GM21576 (cell line): ENCODE measurements around the gene LRRC72.
A peak's percentile ranks its signal among the peaks of the same experiment; 100 is the strongest.
"Not testable (repeated sequence)": the region's sequence is repeated elsewhere in the genome, so short reads cannot be mapped to it uniquely, and the experiment has no call there.

Experiments
- ATAC-seq: cut with Tn5 transposase; IDR thresholded peaks from one replicate; pipeline ENCODE4 v1.9.1; 2021; ENCODE audit warnings: mild to moderate bottlenecking, moderate library complexity; ENCODE audit not compliant: unreplicated experiment

LRRC72 gene

DNA sequence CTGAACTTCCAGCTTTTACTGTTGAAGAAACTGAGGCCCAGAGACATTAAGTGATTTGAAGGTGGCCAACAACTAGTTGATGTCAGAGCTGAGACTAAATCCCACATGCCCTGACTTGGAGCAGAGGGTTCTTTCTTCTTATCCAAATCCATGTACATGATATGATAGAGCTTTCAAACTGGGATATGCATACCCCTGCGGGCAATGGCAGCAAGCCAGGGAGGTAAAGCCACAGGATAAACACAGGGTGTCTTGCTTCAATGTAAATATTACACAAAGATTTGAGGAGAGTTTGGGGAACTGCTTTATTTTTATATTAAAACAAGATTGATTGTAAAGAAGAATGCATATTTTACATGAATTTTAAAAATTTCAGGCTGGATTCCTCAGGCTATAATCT, 2.3 kb upstream of the LRRC72 start:
- ATAC-seq, result no peak

DNA sequence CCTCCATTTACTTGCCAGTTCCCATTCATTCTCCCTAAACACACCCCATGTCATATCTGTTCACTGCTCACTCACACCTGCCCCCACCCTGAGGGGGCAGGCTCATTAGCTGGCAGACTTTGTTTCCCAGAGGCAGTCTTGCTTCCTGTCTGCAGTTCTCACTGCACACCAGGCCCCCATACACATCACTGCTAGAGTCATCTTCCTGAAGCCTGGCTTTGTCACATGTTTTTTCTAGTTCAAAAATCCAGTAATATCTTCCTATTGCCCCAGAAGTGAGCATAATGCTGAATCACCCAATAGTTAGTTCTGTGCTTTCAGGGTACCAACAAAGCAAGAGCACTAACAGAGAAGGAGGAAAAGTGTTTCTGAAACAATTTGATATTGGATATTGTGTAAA, 1.9 kb downstream of the LRRC72 start:
- ATAC-seq, result no peak

DNA sequence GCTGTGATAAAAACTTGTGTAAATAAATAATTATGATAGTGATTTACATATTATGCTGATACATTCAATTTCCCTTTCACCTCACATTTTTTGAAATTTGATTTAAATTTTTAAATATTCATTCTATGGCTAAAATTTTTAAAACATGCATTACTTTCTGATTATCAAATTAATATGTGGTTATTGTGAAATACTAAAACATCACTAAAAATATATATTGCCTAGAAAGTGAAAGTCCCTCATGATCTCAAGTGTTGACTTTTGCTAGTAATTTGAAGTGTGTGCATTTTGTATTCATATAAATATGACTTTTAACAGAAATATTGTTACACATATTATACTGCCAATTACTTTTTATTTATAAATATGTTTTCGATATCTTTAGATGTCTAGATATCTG, 3.1 kb downstream of the LRRC72 start:
- no peak for ATAC-seq

DNA sequence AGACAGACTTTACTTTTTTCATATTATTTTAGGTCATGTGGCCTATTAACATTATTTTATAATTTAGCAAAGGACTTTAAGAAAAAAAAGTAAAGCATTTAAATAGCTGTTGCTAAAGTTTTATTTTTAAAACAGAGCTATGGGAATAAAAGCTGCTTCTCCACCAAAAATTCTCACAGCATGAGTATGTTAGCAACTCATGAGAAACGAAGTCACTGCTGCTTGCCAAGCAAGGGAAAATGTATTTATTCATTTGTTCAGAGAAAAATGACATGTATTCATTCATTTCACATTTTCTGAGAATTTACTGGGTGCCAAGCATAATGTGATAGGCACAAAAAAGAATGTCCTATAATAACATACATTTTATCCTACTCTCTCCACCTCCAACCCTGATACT, 5.1 kb downstream of the LRRC72 start:
- ATAC-seq, result no peak

DNA sequence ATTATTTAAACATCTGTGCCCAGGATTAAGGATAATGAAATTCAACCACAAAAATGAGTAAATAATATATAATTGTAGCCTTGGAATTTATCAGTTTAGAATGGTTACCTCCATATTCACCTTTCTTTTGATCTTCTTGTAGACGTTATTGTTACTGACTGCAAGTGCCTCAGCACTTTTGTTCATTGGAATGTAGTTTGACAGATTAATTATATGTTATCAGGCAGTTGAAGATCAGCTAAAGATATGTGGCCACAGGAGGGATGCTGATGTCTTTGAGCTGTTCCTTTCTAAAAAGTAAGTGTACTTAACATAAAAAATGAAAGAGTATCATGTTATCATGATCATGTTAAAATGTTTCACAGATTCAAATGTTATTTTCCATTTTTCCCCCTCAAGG, 5.6 kb downstream of the LRRC72 start:
- ATAC-seq, result no peak

DNA sequence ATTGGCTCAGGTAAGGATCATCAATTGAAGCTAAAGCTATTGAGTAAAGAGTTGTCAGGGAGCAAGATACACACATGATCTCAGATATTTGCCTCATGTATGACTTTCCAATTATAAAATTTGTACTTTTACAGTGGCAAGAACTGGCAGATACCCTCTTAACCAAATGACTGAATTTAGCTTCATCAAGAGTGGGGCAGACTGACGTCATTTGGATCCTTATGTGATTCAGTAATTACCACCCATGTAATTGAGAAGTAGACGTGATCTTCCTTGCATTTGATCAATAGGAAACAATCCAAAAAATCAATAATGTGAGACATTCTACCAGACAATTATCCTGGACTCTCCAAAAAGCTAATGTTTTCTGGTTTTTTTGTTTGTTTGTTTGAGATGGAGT, 8.9 kb downstream of the LRRC72 start:
- no peak for ATAC-seq

DNA sequence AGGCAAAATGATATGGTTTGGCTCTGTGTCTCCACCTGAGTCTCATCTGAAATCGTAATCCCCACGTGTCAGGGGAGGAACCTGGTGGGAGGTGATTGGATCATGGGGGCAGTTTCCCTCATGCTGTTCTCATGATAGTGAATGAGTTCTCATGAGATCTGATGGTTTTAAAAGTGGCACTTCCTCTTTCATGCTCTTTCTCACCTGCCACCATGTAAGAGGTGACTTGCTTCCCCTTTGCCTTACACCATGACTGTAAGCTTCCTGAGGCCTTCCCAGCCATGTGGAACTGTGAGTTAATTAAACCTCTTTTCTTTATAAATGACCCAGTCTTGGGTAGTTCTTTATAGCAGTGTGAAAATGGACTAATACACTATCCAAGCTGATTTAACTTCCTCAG, 13.9 kb downstream of the LRRC72 start:
- ATAC-seq, result not testable (repeated sequence)

DNA sequence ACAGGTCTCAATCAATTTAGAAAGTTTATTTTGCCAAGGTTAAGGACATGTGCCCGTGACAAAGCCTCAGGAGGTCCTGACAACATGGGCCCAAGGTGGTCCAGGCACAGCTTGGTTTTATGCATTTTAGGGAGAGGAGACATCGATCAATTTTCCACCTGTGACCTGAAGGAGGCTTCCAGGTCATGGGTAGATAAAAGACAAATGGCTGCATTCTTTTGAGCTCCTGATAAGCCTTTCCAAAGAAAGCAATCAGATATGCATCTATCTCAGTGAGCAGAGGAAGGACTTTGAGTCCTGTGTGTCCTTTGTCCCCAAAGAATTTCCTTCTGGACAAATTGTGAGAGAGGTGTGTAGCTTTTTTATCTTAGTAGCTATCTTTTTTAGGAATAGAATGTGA, 15.8 kb downstream of the LRRC72 start:
- no peak for ATAC-seq

DNA sequence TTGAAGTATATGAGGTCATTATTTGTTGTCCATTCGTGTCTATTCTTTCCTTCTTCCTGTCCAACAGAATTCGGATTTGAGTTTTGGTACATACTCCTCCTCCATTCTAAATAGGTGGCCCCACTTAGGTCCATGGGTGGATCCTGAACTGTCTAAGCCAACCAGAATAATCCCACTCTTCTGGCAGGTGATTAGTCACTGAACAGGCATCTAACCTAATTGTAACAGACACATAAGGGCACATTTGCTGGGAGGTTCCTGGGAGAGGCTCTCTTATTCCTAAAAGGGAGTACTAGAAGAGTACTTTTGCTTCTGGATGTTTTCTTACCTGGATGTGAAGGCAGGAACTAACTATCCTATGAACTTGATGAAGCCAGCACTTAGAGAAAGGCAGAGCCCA, 16.8 kb downstream of the LRRC72 start:
- ATAC-seq, result no peak

DNA sequence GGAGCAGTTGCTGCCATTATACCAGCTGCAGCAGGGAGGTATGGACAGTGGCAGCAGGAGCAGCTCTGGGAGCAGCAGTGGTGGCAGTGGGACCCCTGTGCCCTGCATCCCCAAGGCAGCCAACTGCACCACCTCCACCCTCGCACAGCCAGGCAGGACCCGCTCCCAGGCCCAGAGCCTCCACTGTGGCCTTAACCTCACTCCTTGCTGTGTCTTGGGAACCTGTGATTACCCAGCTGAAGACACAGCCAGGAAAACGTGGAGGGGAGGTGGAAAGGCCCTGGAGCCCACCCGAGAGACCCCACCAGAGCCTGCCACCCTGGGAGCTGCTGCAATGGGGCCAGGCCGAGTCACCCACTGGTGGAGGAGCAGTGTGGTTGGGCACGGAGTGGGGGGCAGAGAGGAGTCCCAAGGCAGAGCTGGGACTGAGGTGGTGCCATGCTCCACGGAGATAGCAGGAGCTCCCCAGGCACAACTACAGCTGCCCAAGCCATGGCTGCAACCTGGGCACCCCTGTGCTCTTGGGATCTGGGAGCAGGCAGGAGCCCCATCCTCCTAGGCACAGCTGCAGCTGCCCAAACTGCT, 20.4 kb downstream of the LRRC72 start:
- no peak for ATAC-seq

DNA sequence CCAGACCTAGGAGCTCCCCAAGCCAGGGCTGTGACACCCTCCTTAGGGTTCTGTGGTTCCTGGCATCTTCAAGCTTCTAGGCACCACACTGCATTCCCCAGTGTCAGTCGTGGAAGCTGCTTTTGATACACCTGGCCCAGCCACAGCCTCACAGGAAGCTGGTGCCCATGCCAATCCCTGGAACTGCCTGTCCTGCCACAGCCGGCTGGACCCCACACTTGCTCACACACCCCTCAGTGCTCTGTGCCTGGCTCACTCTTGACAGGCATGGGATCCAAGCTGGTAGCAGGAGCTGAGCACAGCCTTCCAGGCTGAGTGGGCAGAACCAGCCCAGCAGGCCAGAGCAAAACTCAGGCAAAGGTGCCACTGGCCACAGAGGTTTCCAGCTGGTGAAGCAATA, 21.8 kb downstream of the LRRC72 start:
- no peak for ATAC-seq

DNA sequence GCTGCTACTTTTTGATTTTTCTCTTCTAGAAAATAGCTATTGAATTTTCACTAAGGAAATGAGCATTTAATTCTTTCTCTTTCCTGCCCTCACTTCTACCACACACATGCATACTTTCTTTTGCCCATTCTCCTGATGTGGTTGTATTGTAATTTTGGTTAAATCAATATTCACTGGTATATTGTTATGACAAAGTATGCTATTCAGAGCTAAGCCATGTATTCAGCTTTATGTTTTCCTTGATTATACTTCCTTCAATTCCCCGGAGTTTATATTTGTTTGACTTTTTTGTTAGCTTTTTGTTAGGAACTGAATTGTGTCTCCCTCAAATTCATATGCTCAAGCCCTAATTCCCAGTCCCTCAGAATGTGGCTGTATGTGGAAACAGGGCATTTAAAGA, 24.0 kb downstream of the LRRC72 start:
- no peak for ATAC-seq

DNA sequence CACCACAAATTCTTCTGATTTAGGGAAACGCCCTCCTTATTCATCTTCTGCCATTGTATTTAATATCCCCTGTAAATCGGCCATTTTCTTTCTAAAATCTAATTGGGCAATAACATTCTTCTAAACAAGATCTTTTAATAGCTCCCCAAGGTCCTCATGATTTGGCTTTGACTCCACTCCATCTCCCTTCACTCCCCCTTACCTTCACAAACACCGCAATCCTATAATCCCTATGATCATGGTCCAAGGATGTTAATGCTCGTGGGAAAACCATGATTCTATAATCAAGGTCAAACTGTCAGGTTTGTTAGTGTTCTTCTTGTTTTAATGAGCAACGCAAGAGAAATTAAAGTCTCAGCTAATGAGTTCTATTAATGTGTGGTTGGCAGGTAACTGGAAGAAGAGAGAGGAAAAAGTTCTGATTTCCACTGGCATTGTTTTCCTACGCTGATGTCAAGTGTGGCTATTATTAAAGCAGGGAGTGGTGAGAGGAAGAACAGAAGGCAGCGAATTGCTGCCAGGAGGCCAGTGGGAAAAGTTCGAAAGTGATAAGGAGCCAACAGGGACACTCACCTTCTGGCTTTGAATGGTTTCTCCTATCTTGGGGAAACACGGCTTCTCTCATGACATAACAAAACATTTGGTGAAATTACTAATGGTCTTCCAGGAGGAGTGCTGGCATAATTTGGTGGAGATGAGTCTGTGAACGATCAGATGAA, 28.1 kb downstream of the LRRC72 start:
- ATAC-seq, result no peak

DNA sequence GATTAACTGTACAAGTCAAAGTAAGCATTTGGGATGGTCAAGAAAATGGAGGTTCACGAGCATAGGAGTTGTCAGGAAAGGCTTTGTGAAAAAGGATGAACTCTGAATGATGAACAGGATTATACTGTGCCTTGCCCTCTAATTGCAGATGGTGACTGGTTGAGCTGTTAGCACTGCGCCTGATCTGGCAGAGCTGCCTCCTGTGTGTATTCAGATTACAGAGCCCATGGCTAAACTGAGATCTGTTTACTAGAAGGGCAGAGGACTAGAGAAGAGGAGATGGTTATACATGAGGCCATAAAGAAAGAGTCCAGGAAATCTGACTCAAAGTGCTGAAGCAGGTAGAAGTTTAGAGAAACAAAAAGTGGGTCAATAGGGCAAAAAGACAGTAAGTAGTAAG, 29.7 kb downstream of the LRRC72 start:
- ATAC-seq, result no peak

DNA sequence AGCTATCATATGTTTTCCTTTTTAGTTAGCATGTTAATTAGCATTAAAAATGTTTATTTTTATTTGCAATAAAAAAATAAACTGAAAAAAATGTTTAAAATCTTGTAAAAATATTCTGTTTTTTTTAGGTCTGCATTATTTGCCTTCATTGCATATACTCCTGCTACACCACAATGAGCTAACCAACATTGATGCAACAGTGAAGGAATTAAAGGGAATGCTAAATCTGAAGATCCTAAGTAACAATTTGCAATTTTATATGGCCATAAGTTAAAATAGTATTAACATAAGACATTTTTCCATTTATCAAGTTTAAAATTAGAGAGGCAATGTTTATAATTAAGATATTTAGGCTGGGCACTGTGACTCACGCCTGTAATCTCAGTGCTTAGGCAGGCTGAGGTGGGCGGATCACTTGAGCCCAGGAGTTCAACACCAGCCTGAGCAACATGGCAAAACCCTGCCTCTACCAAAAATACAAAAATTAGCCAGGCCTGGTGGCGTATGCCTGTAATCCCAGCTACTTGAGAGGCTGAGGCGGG, 32.2 kb downstream of the LRRC72 start:
- no peak for ATAC-seq

DNA sequence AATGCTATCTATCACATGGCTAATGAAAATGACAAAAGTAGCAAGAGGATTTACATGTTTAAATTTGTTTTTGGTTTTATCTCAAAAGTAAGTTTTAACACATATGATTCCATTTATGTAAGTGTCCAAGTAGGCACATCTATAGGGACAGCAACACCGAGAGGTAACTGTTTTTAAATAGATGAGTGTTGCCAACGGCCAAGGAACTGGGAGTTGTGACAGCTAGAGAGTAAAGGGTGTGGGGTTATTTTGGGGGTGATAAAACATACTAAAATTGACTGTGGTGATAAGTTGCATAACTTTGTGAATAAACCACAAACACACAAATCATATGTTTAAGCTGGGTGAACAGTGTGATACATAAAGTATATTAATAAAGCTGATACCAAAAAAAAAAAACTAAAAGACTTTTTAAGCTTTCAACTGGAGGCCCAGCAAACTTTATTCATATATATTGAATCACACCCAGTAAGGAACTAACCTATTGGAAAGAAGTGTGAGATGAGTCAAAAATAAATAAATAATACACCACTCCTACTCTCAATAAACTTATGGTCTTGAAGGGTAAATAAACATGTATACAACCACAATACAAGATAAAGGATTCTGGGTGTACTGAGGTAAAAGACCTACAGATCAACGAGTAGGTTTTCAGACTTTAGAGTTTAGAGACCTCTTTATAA, 33.0 kb downstream of the LRRC72 start:
- no peak for ATAC-seq

DNA sequence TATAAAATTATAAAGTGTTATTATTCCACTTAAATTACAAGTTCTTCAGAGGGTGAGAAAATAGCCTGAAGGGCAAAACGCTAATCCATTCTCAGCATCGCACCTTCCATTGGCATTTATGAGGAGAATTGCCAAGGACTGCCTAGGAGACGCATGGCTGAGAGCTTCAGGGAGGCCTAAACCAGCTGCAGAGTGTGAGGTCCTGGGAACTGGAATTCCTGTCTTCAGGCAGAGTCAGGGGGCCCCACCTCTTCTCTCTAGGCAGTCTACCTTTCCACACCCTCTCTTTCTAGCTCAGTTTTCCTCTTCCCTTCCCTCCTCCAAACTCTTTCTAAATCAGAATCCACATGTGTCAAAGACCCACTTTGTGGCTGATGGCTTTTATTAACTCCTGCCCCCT, 35.3 kb downstream of the LRRC72 start:
- no peak for ATAC-seq

DNA sequence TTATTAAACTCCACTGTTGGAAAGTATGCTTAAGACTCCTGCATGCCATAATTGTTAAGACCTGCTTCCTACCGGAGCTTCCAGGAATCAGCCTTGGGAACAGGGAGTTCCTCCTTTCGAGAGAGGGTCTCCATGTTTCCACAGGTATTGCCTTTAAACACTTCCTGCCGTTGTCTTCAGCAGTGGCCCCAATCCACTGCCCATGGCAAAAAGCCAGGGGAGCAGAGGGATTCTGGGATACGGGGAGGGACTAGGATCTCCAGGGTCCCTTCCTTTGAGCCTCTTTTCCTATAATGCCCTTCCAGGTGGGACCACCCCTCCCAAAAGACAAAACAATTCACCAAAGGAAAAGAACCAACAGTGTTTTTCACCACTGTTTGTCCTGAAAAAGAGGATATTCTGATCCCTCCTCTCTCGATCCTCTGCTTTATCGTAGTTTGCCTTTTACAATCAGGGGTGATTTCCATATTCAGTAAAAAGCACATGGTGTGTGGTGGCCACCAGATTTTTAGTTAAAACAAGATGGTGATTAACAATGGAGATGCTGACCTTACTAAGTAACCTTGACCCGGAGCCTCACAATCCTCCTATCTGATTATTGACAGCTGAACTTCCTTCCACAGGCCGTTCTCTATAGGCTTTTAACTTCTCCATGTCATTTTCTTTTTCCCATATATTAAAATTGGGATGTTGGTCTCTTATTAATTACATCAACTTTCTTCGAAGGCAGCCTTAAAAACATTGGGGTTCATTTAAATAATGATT, 36.0 kb downstream of the LRRC72 start:
- ATAC-seq, result no peak

DNA sequence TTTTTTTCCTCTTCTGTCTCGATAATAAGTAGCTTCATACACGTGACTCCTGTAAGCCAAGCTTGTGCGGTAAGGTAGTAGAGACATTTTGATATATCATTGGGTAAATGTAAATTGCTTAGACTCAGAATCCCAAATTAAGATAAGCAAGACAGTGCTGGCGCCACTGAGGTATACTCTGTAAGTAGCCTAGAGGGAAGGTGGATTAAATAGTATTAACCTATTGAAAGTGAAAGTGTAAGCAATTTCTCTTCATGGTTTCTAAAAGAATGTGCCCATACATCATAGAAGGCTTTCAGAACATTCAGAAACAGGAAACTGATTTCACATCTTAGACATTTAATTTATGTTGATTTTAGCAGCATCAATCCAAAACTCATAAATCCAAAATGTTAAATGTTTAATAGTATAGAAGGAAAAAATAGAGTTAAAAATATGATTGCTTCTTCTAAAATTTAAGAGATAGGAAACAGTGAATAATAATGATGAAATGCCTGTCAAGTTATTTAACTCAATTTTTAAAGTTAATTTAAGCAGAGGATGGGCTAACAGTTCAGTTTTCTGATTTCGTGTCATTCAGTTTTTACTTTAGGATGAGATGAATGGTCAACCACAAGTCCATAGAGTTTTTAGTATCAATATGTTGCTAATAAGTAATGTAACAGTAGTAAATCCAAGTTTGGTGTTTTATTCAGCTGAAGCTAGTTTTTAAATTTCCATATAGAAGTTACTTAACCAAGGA, 36.8 kb downstream of the LRRC72 start:
- peak; percentile 88 for ATAC-seq

DNA sequence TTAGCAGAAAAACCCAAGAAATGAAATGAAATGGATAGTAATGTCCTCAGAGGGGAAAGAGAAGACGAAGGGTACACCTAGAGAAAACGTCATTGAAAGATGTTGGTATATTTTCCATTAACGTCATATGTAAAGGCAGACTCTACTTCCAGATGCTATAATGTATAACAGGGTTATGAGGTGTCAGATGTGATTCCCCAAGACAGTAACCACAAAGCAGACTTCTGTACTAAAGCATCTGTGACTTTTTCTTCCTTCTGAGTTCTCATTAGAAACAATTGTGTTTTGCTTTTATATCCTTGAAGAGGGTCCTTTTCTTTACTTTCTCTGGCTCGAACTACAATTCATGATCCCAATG, 37.4 kb downstream of the LRRC72 start:
- no peak for ATAC-seq

DNA sequence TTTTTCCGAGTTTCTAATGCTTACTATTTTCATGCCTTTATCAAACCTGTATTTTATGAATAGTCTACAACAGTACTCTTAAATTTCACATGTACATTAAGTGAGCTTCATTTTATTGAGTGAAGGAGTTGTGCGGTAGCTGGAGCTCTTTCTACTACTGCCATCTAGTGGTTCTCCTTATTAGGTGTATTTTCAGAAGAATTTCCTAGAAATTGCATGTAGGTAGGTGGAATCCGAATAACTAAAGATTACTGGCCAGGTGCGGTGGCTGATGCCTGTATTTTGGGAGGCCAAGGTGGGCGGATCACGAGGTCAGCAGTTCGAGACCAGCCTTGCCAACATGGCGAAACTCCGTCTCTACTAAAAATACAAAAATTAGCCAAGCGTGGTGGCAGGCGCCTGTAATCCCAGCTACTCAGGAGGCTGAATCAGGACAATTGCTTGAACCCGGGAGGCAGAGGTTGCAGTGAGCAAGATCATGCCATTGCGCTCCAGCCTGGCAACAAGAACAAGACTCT, 38.3 kb downstream of the LRRC72 start:
- ATAC-seq, result peak; percentile 56
